Stimulated activated CD8-positive, alpha-beta memory T cell treated with anti-CD3 and anti-CD28 coated beads, Interleukin-12 subunit alpha, Interleukin-12 subunit beta, amount 100 ng/mL, for 1 hour (primary cell): ENCODE results near the gene RAC3.

Experiments
- DNase-seq: peaks from one replicate; pipeline ENCODE4 v3.0.0-alpha.2; 2020; ENCODE audit warnings: low read depth

RAC3 gene

GRCh38 chr17:82076018-82076784, 44.7 kb downstream of the RAC3 start:
- no peak for DNase-seq

DNA sequence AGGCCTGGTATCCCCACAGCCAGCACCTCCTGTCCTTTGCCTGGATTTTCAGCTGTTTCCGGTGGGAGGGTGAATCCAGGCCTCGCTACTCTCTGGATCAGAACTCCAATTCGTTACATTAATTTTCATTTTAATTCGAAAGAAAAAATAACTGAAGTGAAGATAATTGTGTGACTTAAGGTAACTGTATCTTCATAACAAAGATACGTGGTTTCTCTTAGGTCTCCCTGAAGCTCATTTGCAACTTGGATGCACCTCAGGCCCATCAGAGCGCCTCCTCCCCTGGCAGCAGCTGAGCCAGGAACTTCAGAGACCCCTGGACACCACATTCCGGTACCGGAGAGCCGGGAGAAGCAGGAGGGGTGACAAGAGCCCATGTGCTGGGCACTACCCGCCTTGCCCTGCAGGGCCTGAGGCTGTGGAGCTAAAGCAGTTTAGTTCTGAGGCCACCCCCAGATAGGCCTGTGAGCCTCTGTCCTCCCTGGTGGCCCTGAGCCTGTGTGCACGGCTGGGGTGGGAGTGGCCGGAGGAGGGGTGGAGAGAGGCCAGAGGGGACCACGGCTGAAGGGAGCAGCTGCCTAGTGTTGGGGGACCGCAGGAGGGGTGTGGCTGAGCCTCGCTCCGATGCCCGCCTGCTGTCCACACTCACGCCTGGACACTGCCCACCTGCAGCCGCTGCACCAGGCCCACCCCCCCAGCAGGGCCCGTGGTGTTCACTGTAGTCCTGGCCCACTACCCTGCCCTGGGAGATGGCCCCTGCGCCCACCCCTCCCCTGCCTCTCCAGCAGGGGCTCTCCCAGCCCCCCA, 45.5 kb downstream of the RAC3 start:
- DNase-seq: no peak

- no peak for DNase-seq
Measured at GRCh38 chr17:82077617-82078358, 46.3 kb downstream of the RAC3 start.

DNA sequence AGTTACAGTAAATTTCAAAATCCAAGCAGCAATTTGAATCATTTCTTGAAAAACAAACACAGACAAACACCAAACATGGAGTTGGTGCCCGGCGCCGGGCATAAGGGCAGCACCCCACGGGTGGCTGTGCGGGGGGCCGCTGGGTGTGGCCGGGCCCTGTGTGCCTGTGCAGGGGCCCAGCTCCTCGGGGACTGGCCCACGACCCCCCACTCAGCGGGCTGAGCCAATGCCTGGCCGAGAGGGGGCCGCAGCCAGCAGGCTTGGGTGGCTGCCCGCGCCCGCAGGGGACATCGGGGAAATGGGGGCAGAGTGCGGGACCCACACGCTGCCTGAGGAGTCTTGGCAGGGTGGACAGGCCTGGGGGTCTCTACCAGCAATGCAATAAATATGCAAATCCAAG, 47.0 kb downstream of the RAC3 start:
- DNase-seq: no peak

- DNase-seq: no peak
Measured at GRCh38 chr17:82079001-82079677, 47.7 kb downstream of the RAC3 start.

GRCh38 chr17:82080048-82080788, 48.7 kb downstream of the RAC3 start:
- DNase-seq: no peak

GRCh38 chr17:82080789-82081464, 49.4 kb downstream of the RAC3 start:
- no peak for DNase-seq

GRCh38 chr17:82081546-82081945, 50.1 kb downstream of the RAC3 start:
- no peak for DNase-seq

DNA sequence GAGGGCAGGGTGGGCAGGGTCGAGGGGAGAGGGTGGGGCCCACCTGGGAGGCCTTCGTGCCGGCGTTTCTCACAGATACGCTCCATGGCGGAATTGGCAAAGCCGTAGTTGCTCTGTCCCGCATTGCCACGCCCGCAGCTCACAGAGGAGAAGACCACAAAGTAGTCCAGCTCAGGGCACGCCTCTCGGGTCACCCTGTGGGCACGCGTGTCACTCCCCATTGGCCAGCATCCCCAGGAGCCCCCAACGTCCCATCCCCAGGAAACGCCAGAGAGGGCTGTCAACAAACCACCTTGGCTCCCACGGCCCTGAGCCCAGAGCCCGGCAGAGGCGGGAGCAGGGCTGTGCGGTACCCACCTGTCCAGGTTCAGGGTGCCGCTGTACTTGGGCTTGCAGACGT, 50.5 kb downstream of the RAC3 start:
- no peak for DNase-seq

- no peak for DNase-seq
Measured at GRCh38 chr17:82082456-82082855, 51.0 kb downstream of the RAC3 start.

DNA sequence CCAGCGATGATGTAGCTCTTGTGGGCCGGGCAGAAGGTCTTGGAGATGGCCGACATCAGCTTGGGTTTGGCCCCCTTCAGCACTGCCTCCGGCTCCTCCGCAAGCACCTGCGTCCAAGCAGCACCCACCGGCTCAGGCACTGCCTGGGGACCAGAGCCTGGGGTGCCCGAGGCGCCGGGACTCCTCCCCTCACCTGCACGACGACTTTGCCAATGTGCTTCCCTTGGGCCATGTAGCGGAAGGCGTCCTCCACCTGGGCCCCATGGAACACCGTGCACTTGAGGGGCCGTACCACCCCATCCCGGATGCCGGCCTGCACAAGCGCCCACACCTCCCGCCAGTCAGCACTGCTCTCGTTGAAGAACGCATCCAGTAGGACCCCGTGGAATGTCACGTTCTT, 51.5 kb downstream of the RAC3 start:
- no peak for DNase-seq
